ENCODE results near the gene APPL1.

Gene APPL1

DNA sequence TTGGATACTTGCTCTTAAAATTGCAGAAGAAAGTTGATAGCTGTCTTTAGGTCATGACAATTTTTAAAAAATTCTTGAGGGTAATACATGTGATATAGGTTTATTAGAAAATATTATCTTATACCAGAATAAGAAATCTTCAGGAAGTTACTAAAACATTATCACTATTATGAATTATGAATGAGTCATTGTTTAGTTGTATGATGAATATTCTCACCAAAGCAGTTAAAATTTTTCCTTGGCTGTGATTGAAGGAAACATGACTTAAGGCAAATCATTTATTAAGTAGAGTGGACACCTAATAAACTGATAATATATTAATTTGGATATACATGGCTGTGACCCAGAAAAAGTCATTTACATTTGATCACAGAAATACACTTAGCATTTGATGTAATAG is 30.1 kb downstream of the APPL1 start:
- H3K27ac Mint-ChIP-seq = no peak overlapping the region
- H3K36me3 Mint-ChIP-seq (ENCODE audit: low read depth) = peaks cover 65% of the 10 kb centered on the region
- peaks cover 4% of the 10 kb centered on the region for H3K4me1 Mint-ChIP-seq
- H3K4me3 Mint-ChIP-seq = no peak overlapping the region
- H3K27me3 Mint-ChIP-seq (ENCODE audit: low read depth, poor library complexity) = no peaks in the 10 kb centered on the region
- TF ChIP-seq, protein P1, sequence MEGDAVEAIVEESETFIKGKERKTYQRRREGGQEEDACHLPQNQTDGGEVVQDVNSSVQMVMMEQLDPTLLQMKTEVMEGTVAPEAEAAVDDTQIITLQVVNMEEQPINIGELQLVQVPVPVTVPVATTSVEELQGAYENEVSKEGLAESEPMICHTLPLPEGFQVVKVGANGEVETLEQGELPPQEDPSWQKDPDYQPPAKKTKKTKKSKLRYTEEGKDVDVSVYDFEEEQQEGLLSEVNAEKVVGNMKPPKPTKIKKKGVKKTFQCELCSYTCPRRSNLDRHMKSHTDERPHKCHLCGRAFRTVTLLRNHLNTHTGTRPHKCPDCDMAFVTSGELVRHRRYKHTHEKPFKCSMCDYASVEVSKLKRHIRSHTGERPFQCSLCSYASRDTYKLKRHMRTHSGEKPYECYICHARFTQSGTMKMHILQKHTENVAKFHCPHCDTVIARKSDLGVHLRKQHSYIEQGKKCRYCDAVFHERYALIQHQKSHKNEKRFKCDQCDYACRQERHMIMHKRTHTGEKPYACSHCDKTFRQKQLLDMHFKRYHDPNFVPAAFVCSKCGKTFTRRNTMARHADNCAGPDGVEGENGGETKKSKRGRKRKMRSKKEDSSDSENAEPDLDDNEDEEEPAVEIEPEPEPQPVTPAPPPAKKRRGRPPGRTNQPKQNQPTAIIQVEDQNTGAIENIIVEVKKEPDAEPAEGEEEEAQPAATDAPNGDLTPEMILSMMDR (IDR thresholded peaks at IDR 0.05) = no peak
- DNase-seq = no peak
- peaks cover 10% of the 10 kb centered on the region for H3K9me3 Mint-ChIP-seq

DNA sequence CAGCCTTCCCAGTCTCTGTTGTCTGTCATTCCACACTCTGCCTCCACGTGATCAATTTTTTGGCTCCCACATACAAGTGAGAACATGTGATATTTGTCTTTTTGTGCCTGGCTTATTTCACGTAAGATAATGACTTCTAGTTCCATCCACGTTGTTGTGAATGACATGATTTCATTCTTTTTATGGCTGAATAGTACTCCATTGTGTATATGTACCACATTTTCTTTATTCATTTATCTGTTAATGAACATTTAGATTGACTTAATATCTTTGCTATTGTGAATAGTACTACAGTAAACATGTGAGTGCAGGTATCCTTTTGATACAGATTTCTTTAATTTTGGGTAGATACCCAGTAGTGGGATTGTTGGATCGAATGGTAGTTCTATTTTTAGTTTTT is 33.6 kb downstream of the APPL1 start:
- Mint-ChIP-seq H3K27ac (no peak overlapping the region), H3K4me3 (no peak overlapping the region)

DNA sequence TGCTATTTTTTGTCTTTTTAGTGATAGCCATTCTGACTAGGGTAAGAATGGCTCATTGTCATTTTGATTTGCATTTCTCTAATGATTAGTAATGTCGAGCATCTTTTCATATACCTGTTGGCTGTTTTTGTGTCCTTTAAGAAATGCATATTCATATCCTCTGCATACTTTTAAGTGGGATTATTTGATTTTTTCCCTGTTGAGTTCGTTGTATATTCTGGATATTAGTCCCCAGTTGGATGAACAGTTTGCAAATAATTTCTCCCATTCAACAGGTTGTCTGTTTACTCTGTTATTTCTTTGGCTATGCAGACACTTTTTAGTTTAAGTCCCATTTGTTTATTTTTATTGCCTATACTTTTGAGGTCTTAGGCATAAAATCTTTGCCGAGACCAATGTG is 34.4 kb downstream of the APPL1 start:
- no peak for DNase-seq
- peaks cover 51% of the 10 kb centered on the region for H3K9me3 Mint-ChIP-seq
- H3K27me3 Mint-ChIP-seq (ENCODE audit: low read depth, poor library complexity) = peaks cover 4% of the 10 kb centered on the region
- TF ChIP-seq, protein P1 (IDR thresholded peaks at IDR 0.05) = no peak
- H3K4me1 Mint-ChIP-seq = no peaks in the 10 kb centered on the region
- H3K27ac Mint-ChIP-seq = no peak overlapping the region
- H3K4me3 Mint-ChIP-seq = no peak overlapping the region
- peaks cover 97% of the 10 kb centered on the region for H3K36me3 Mint-ChIP-seq (ENCODE audit: low read depth)

More for the DNA sequence above, 33.6 kb downstream of the APPL1 start:
- no peak for DNase-seq
- Mint-ChIP-seq H3K27me3 (ENCODE audit: low read depth, poor library complexity) (peaks cover 4% of the 10 kb centered on the region), H3K9me3 (peaks cover 43% of the 10 kb centered on the region), H3K36me3 (ENCODE audit: low read depth) (peaks cover 90% of the 10 kb centered on the region), H3K4me1 (no peaks in the 10 kb centered on the region)
- TF ChIP-seq, protein P1 (IDR thresholded peaks at IDR 0.05) = no peak

DNA sequence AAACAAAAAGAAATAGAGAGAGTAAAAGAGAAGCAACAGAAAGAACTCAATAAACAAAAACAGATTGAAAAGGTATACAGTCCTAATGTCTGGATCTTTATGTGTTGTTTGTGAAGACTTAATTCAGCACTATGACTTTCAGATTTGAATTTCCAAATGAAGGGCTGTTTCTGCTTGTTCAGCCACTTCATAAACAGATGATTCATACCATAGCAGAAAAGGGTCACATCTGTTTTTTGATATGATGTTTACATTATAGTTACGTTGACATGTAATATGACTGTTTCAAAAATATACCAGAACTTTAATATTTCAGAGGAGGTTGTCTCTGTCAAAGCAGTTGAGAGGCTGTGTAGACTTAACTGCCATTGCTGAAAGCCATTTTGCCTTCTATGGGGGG is 40.9 kb downstream of the APPL1 start:
- TF ChIP-seq, protein P1 (IDR thresholded peaks at IDR 0.05) = no peak
- no peak overlapping the region for H3K4me3 Mint-ChIP-seq
- H3K27me3 Mint-ChIP-seq (ENCODE audit: low read depth, poor library complexity) = peaks cover 6% of the 10 kb centered on the region
- no peaks in the 10 kb centered on the region for H3K4me1 Mint-ChIP-seq
- peaks cover 34% of the 10 kb centered on the region for H3K9me3 Mint-ChIP-seq
- H3K27ac Mint-ChIP-seq = no peak overlapping the region
- H3K36me3 Mint-ChIP-seq (ENCODE audit: low read depth) = peaks cover 81% of the 10 kb centered on the region
- DNase-seq = no peak

DNA sequence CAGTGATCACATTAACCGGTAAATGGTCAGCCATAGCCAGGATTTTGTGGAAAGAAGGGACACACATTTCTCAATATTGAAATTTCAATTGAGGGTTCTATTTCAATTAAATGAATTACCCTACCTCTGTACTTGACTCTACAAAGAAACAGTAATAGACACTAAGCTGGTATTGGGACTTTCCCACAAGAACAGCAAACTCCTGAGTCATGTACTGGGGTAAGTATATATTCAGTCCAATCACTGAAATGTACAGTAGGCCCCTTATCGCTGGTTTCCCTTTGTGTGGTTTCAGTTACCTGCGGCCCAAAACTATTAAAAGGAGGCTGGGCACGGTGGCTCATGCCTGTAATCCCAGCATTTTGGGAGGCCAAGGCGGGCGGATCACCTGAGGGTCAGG is 47.3 kb downstream of the APPL1 start:
- Mint-ChIP-seq H3K27ac (no peak overlapping the region), H3K27me3 (ENCODE audit: low read depth, poor library complexity) (no peaks in the 10 kb centered on the region), H3K4me1 (no peaks in the 10 kb centered on the region), H3K4me3 (no peak overlapping the region), H3K9me3 (peaks cover 14% of the 10 kb centered on the region), H3K36me3 (ENCODE audit: low read depth) (peaks cover 36% of the 10 kb centered on the region)
- TF ChIP-seq, protein P1 (IDR thresholded peaks at IDR 0.05) = no peak
- no peak for DNase-seq

DNA sequence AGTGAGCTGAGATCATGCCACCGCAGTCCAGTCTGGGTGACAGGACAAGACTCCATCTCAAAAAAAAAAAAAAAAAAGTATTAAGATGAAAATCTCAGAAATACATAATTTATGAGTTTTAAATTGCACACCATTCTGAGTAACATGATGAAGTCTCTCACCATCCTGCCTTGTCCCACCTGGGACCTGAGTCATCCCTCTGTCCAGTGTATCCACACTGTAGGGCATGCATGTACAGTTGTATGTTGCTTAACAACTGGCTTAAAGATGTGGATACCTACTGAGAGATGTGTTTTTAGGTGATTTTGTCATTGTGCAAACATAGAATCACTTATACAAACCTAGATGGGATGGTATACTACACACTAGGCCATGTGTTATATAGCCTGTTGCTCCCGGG is 47.9 kb downstream of the APPL1 start:
- peaks cover 38% of the 10 kb centered on the region for H3K36me3 Mint-ChIP-seq (ENCODE audit: low read depth)
- H3K4me3 Mint-ChIP-seq = no peak overlapping the region
- H3K4me1 Mint-ChIP-seq = no peaks in the 10 kb centered on the region
- DNase-seq = no peak
- no peak overlapping the region for H3K27ac Mint-ChIP-seq
- no peaks in the 10 kb centered on the region for H3K27me3 Mint-ChIP-seq (ENCODE audit: low read depth, poor library complexity)
- peaks cover 18% of the 10 kb centered on the region for H3K9me3 Mint-ChIP-seq
- TF ChIP-seq, protein P1 (IDR thresholded peaks at IDR 0.05) = no peak
